Measurements from ENCODE around the gene C1orf94.

C1orf94 gene

GRCh38 chr1:34192621-34193020, 15.9 kb downstream of the C1orf94 start:
- no peak for DNase-seq (ENCODE audit: low read depth)
- no peak for TF ChIP-seq CTCF (conservative IDR thresholded peaks at IDR 0.05; ENCODE audit: control insufficient read depth, insufficient read depth, low read depth, low read length)
- no peak overlapping the region for H3K4me3 ChIP-seq (ENCODE audit: control insufficient read depth, low read depth, low read length)

GRCh38 chr1:34199927-34200326, 23.2 kb downstream of the C1orf94 start:
- TF ChIP-seq CTCF (conservative IDR thresholded peaks at IDR 0.05; ENCODE audit: control insufficient read depth, insufficient read depth, low read depth, low read length), result no peak
- peak; percentile 22 for DNase-seq (ENCODE audit: low read depth)
- no peak overlapping the region for H3K4me3 ChIP-seq (ENCODE audit: control insufficient read depth, low read depth, low read length)

- no peak overlapping the region for H3K4me3 ChIP-seq (ENCODE audit: control insufficient read depth, low read depth, low read length)
- no peak for DNase-seq (ENCODE audit: low read depth)
- no peak for TF ChIP-seq CTCF (conservative IDR thresholded peaks at IDR 0.05; ENCODE audit: control insufficient read depth, insufficient read depth, low read depth, low read length)
Observed at GRCh38 chr1:34212673-34213072, 36.0 kb downstream of the C1orf94 start.

GRCh38 chr1:34213956-34214355, 37.2 kb downstream of the C1orf94 start:
- no peak for DNase-seq (ENCODE audit: low read depth)
- no peak overlapping the region for H3K4me3 ChIP-seq (ENCODE audit: control insufficient read depth, low read depth, low read length)
- no peak for TF ChIP-seq CTCF (conservative IDR thresholded peaks at IDR 0.05; ENCODE audit: control insufficient read depth, insufficient read depth, low read depth, low read length)

- DNase-seq (ENCODE audit: low read depth), result no peak
- TF ChIP-seq CTCF (conservative IDR thresholded peaks at IDR 0.05; ENCODE audit: control insufficient read depth, insufficient read depth, low read depth, low read length), result no peak
- H3K4me3 ChIP-seq (ENCODE audit: control insufficient read depth, low read depth, low read length), result no peak overlapping the region
Observed at GRCh38 chr1:34231441-34231840, 54.7 kb downstream of the C1orf94 start.

- TF ChIP-seq CTCF (conservative IDR thresholded peaks at IDR 0.05; ENCODE audit: control insufficient read depth, insufficient read depth, low read depth, low read length), result no peak
- H3K4me3 ChIP-seq (ENCODE audit: control insufficient read depth, low read depth, low read length), result no peak overlapping the region
- no peak for DNase-seq (ENCODE audit: low read depth)
Observed at GRCh38 chr1:34235594-34235993, 58.9 kb downstream of the C1orf94 start.

- H3K4me3 ChIP-seq (ENCODE audit: control insufficient read depth, low read depth, low read length), result no peak overlapping the region
- TF ChIP-seq CTCF (conservative IDR thresholded peaks at IDR 0.05; ENCODE audit: control insufficient read depth, insufficient read depth, low read depth, low read length), result no peak
- DNase-seq (ENCODE audit: low read depth), result no peak
Observed at GRCh38 chr1:34236089-34236488, 59.4 kb downstream of the C1orf94 start.

Measured in fibroblast of mammary gland (primary cell).